GM19099 (cell line): ENCODE results near the gene SPON1.

Source experiments
- POLR2A ChIP-seq: IDR thresholded peaks from 3 replicates; pipeline ENCODE4 v1.6.1; 2011; ENCODE audit warnings: low read depth; ENCODE audit not compliant: insufficient read length; ENCODE audit errors: extremely low read depth

Gene SPON1

GRCh38 chr11:14248580-14248981, 286.1 kb downstream of the SPON1 start:
- TF ChIP-seq POLR2A: no peak

GRCh38 chr11:14249121-14249963, 286.8 kb downstream of the SPON1 start:
- TF ChIP-seq POLR2A: no peak

GRCh38 chr11:14251754-14252153, 289.2 kb downstream of the SPON1 start:
- TF ChIP-seq POLR2A: no peak

GRCh38 chr11:14253421-14253820, 290.9 kb downstream of the SPON1 start:
- TF ChIP-seq POLR2A: no peak

- TF ChIP-seq POLR2A: no peak
Observed at GRCh38 chr11:14253840-14254239, 291.3 kb downstream of the SPON1 start.

GRCh38 chr11:14254533-14255237, 292.2 kb downstream of the SPON1 start:
- TF ChIP-seq POLR2A: no peak

- TF ChIP-seq POLR2A: no peak
Observed at GRCh38 chr11:14255238-14255534, 292.7 kb downstream of the SPON1 start.

GRCh38 chr11:14258221-14258935, 295.9 kb downstream of the SPON1 start:
- no peak for TF ChIP-seq POLR2A

GRCh38 chr11:14259186-14259784, 296.8 kb downstream of the SPON1 start:
- TF ChIP-seq POLR2A: no peak

- TF ChIP-seq POLR2A: no peak
Observed at GRCh38 chr11:14259878-14260277, 297.4 kb downstream of the SPON1 start.

- TF ChIP-seq POLR2A: no peak
Observed at GRCh38 chr11:14261066-14261465, 298.5 kb downstream of the SPON1 start.

- no peak for TF ChIP-seq POLR2A
Observed at GRCh38 chr11:14262271-14262846, 299.8 kb downstream of the SPON1 start.

GRCh38 chr11:14264966-14265365, 302.4 kb downstream of the SPON1 start:
- no peak for TF ChIP-seq POLR2A

- no peak for TF ChIP-seq POLR2A
Observed at GRCh38 chr11:14266622-14267021, 304.1 kb downstream of the SPON1 start.
